Measurements from ENCODE around the gene PDCD2L. TPM values are rescaled to one million over a fixed set of nuclear protein-coding genes. Genes with fewer than 3 reads are reported as not detected.
"Not testable (repeated sequence)": the region's sequence is repeated elsewhere in the genome, so short reads cannot be mapped to it uniquely, and the experiment has no call there.

The PDCD2L gene
- total RNA-seq, 4 donors from 2014 or later: 6.5 to 16.4 (median 12.6) TPM

GRCh38 chr19:34364830-34365462 is 39.3 kb upstream of the PDCD2L start, which contains the start of gene GPI:
TSS of gene GPI (plus strand) at chr19:34365196. CDS start at chr19:34365267, 71 bp downstream.
- TF ChIP-seq CTCF (IDR thresholded peaks at IDR 0.05) (no peak), POLR2A (IDR thresholded peaks at IDR 0.05) (no peak)

GRCh38 chr19:34365463-34366401 is 38.5 kb upstream of the PDCD2L start:
- peak in 1 of 2 donors; percentile 89 for DNase-seq (ENCODE audit: low spot score in 2 of 2)
- peak overlapping the region; percentile 95 for H3K4me3 ChIP-seq (ENCODE audit: low read depth, poor library complexity, severe bottlenecking)
- no peak for TF ChIP-seq CTCF (IDR thresholded peaks at IDR 0.05)
- TF ChIP-seq POLR2A (IDR thresholded peaks at IDR 0.05): no peak
- WGBS, 2 donors: 7 to 8% methylated on average over 28 to 41 of the region's 45 CpGs
- intact Hi-C loops (cut with DNase I; ENCODE audit: low total_unique reads): no loop called here

More at GRCh38 chr19:34364830-34365462, 39.3 kb upstream of the PDCD2L start, which contains the start of gene GPI:
- peak; percentile 36 to 89 for DNase-seq (ENCODE audit: low spot score in 2 of 2)
- intact Hi-C loops (cut with DNase I; ENCODE audit: low total_unique reads): no loop called here
- WGBS, 2 donors: 1 to 2% methylated on average over 23 to 24 of the region's 67 CpGs
- peak within 1 kb of the TSS; percentile 95 for H3K4me3 ChIP-seq (ENCODE audit: low read depth, poor library complexity, severe bottlenecking)

- 60 to 85% methylated on average over 9 to 10 of the region's 10 CpGs for WGBS, 2 donors
- intact Hi-C loops (cut with DNase I; ENCODE audit: low total_unique reads): no loop called here
- no peak for DNase-seq (ENCODE audit: low spot score in 2 of 2)
- TF ChIP-seq CTCF (IDR thresholded peaks at IDR 0.05) (no peak), POLR2A (IDR thresholded peaks at IDR 0.05) (no peak)
- H3K4me3 ChIP-seq (ENCODE audit: low read depth, poor library complexity, severe bottlenecking): no peak overlapping the region
Measured at GRCh38 chr19:34366738-34367623, 37.2 kb upstream of the PDCD2L start.

GRCh38 chr19:34367624-34367957 is 36.6 kb upstream of the PDCD2L start:
- intact Hi-C loops (cut with DNase I; ENCODE audit: low total_unique reads): no loop called here
- no peak for TF ChIP-seq CTCF (IDR thresholded peaks at IDR 0.05)
- TF ChIP-seq POLR2A (IDR thresholded peaks at IDR 0.05): no peak
- 78 to 81% methylated on average over 8 of the region's 8 CpGs for WGBS, 2 donors

GRCh38 chr19:34368338-34368737 is 35.9 kb upstream of the PDCD2L start:
- intact Hi-C loops (cut with DNase I; ENCODE audit: low total_unique reads): no loop called here
- no peak overlapping the region for H3K4me3 ChIP-seq (ENCODE audit: low read depth, poor library complexity, severe bottlenecking)
- DNase-seq (ENCODE audit: low spot score in 2 of 2): no peak
- TF ChIP-seq CTCF (IDR thresholded peaks at IDR 0.05) (no peak), POLR2A (IDR thresholded peaks at IDR 0.05) (no peak)
- 86 to 94% methylated on average over 10 of the region's 10 CpGs for WGBS, 2 donors

More at GRCh38 chr19:34367624-34367957, 36.6 kb upstream of the PDCD2L start:
- DNase-seq (ENCODE audit: low spot score in 2 of 2): no peak
- H3K4me3 ChIP-seq (ENCODE audit: low read depth, poor library complexity, severe bottlenecking): no peak overlapping the region

- H3K4me3 ChIP-seq (ENCODE audit: low read depth, poor library complexity, severe bottlenecking); intact Hi-C loops (cut with DNase I; ENCODE audit: low total_unique reads); DNase-seq (ENCODE audit: low spot score in 2 of 2): not testable (repeated sequence)
- 96% methylated on average over 10 of the region's 10 CpGs for WGBS, 2 donors
Measured at GRCh38 chr19:34369166-34369565, 35.0 kb upstream of the PDCD2L start.
